Fibroblast of lung (primary cell): ENCODE data around the gene MRPL21. TPM values are rescaled to one million over a fixed set of nuclear protein-coding genes. Genes with fewer than 3 reads are reported as not detected.

Experiments
- DNase-seq, 2 donors: peaks; one replicate each; pipeline versions ENCODE4 v3.0.0 to v3.0.0-alpha.2; 2010; ENCODE audit warnings: low read depth in 2 of 2
- H2AFZ ChIP-seq: 2 replicates; pipeline ENCODE4 v1.5.1; 2012; ENCODE audit warnings: low read length, control low read depth, inconsistent platforms
- H3K27ac ChIP-seq: 2 replicates; pipeline ENCODE4 v1.5.1; 2011; ENCODE audit warnings: low read length, control low read depth; ENCODE audit not compliant: insufficient read depth
- H3K27me3 ChIP-seq: 2 replicates; pipeline ENCODE4 v1.5.1; 2011; ENCODE audit warnings: mild to moderate bottlenecking, low read length; ENCODE audit not compliant: control insufficient read depth, insufficient read depth
- H3K36me3 ChIP-seq: 2 replicates; pipeline ENCODE4 v1.5.1; 2011; ENCODE audit warnings: low read length; ENCODE audit not compliant: control insufficient read depth, insufficient read depth
- H3K4me1 ChIP-seq: 2 replicates; pipeline ENCODE4 v1.5.1; 2011; ENCODE audit warnings: low read length; ENCODE audit not compliant: control insufficient read depth, insufficient read depth; ENCODE audit errors: extremely low read depth
- H3K4me2 ChIP-seq: 2 replicates; pipeline ENCODE4 v1.5.1; 2011; ENCODE audit warnings: low read length, control low read depth; ENCODE audit not compliant: insufficient read depth; ENCODE audit errors: extremely low read depth
- H3K4me3 ChIP-seq, 4 experiments: fragments of 200-600 bp in 1 of 4; sonication (generic) in 1 of 4; replicated peaks in 1 of 4; 2 replicates each; pipeline ENCODE4 v1.5.1; 2011 to 2016; ENCODE audit warnings: low read length in 4 of 4, low read depth in 3 of 4, mild to moderate bottlenecking in 3 of 4, control low read depth in 2 of 4, inconsistent platforms in 1 of 4, mixed read lengths in 1 of 4; ENCODE audit not compliant: insufficient read depth in 1 of 4; ENCODE audit errors: control extremely low read depth in 1 of 4
- H3K79me2 ChIP-seq: 2 replicates; pipeline ENCODE4 v1.5.1; 2012; ENCODE audit warnings: mild to moderate bottlenecking, low read length, inconsistent platforms; ENCODE audit not compliant: control insufficient read depth, insufficient read depth
- H3K9ac ChIP-seq: 2 replicates; pipeline ENCODE4 v1.5.1; 2011; ENCODE audit warnings: mild to moderate bottlenecking, low read length, control low read depth; ENCODE audit not compliant: insufficient read depth
- H3K9me3 ChIP-seq: 2 replicates; pipeline ENCODE4 v1.5.1; 2012; ENCODE audit warnings: low read depth, low read length; ENCODE audit not compliant: control insufficient read depth, insufficient read depth
- H4K20me1 ChIP-seq: 2 replicates; pipeline ENCODE4 v1.5.1; 2011; ENCODE audit warnings: low read length; ENCODE audit not compliant: control insufficient read depth, insufficient read depth; ENCODE audit errors: extremely low read depth
- EZH2 ChIP-seq: IDR thresholded peaks from 2 replicates; pipeline ENCODE4 v1.5.1; 2012; ENCODE audit warnings: low read length, control low read depth, mild to moderate bottlenecking; ENCODE audit errors: missing control alignments
- polyA plus RNA-seq, 2 donors: library from polyadenylated mRNA; depleted of rRNA in 1 of 2; stranded (reverse) in 1 of 2; unstranded in 1 of 2; fragments of >200 nt; gene quantifications; 2 replicates each; pipeline ENCODE4 v1.2.1, GENCODE V29; 2011 to 2012; ENCODE audit warnings: missing spikeins in 1 of 2
- total RNA-seq: library from RNA; depleted of rRNA; stranded (reverse); fragments of >200 nt; gene quantifications from 2 replicates; pipeline ENCODE4 v1.2.1, GENCODE V29; 2014
- TF ChIP-seq, protein P1 (sequence below), 2 donors: IDR thresholded peaks in 1 of 2; conservative IDR thresholded peaks in 1 of 2; 1 replicate in 1 of 2; 2 replicates in 1 of 2; pipeline ENCODE4 v1.5.1; 2011 to 2012; ENCODE audit warnings: low read length in 2 of 2, control low read depth in 1 of 2, inconsistent platforms in 1 of 2, low read depth in 1 of 2, mild to moderate bottlenecking in 1 of 2

Gene MRPL21
- total and polyA plus RNA-seq, 2 donors (not counting 1 experiment from before 2014, with no cell fraction given) = 31.6 to 59.9 TPM

- Histone ChIP-seq H4K20me1 (no peaks in the 10 kb centered on the region), H3K79me2 (no peaks in the 10 kb centered on the region), H3K4me2 (no peak overlapping the region), H3K27me3 (no peaks in the 10 kb centered on the region), H3K4me3 (no peak overlapping the region), H3K9me3 (no peaks in the 10 kb centered on the region), H3K36me3 (no peaks in the 10 kb centered on the region), H3K9ac (no peak overlapping the region), H2AFZ (no peak overlapping the region), H3K27ac (no peak overlapping the region), H3K4me1 (no peaks in the 10 kb centered on the region)
- TF ChIP-seq EZH2 = no peak
- DNase-seq = no peak
Observed at GRCh38 chr11:68878022-68878421, 25.6 kb downstream of the MRPL21 start.

GRCh38 chr11:68872216-68873003 is 31.2 kb downstream of the MRPL21 start:
- Histone ChIP-seq H3K9me3 (no peaks in the 10 kb centered on the region), H3K36me3 (no peaks in the 10 kb centered on the region), H3K27me3 (peaks cover 10% of the 10 kb centered on the region), H2AFZ (no peak overlapping the region), H3K4me1 (no peaks in the 10 kb centered on the region), H4K20me1 (no peaks in the 10 kb centered on the region), H3K79me2 (no peaks in the 10 kb centered on the region), H3K27ac (no peak overlapping the region), H3K4me2 (no peak overlapping the region), H3K4me3 (no peak overlapping the region), H3K9ac (no peak overlapping the region)
- DNase-seq = peak in 1 of 2 donors; percentile 37
- TF ChIP-seq EZH2 = no peak
- TF ChIP-seq, protein P1, sequence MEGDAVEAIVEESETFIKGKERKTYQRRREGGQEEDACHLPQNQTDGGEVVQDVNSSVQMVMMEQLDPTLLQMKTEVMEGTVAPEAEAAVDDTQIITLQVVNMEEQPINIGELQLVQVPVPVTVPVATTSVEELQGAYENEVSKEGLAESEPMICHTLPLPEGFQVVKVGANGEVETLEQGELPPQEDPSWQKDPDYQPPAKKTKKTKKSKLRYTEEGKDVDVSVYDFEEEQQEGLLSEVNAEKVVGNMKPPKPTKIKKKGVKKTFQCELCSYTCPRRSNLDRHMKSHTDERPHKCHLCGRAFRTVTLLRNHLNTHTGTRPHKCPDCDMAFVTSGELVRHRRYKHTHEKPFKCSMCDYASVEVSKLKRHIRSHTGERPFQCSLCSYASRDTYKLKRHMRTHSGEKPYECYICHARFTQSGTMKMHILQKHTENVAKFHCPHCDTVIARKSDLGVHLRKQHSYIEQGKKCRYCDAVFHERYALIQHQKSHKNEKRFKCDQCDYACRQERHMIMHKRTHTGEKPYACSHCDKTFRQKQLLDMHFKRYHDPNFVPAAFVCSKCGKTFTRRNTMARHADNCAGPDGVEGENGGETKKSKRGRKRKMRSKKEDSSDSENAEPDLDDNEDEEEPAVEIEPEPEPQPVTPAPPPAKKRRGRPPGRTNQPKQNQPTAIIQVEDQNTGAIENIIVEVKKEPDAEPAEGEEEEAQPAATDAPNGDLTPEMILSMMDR (conservative IDR thresholded peaks at IDR 0.05 in 1 of 2, IDR thresholded peaks at IDR 0.05 in 1 of 2; ENCODE audit: low read depth in 1 of 2, low read length in 2 of 2) = no peak

GRCh38 chr11:68870470-68870869 is 33.2 kb downstream of the MRPL21 start:
- peak in 1 of 2 donors; percentile 15 for DNase-seq
- Histone ChIP-seq H2AFZ (no peak overlapping the region), H3K4me1 (no peaks in the 10 kb centered on the region)

More at GRCh38 chr11:68870470-68870869, 33.2 kb downstream of the MRPL21 start:
- peak overlapping the region; percentile 71 for H3K4me2 ChIP-seq
- H4K20me1 ChIP-seq = no peaks in the 10 kb centered on the region
- H3K27ac ChIP-seq = no peak overlapping the region
- TF ChIP-seq, protein P1 (conservative IDR thresholded peaks at IDR 0.05 in 1 of 2, IDR thresholded peaks at IDR 0.05 in 1 of 2; ENCODE audit: low read depth in 1 of 2, low read length in 2 of 2) = peak in 1 of 2 donors; percentile 11
- no peak for TF ChIP-seq EZH2
- no peaks in the 10 kb centered on the region for H3K9me3 ChIP-seq
- no peak overlapping the region for H3K9ac ChIP-seq
- H3K79me2 ChIP-seq = no peaks in the 10 kb centered on the region
- H3K4me3 ChIP-seq = peak overlapping the region in 2 of 4 experiments; percentile 8 to 47
- H3K27me3 ChIP-seq = peaks cover 10% of the 10 kb centered on the region
- no peaks in the 10 kb centered on the region for H3K36me3 ChIP-seq
